MM.1S (cell line): Measurements from ENCODE around the gene YIPF7.

Source experiments
- DNase-seq: peaks from one replicate; pipeline ENCODE4 v3.0.0-alpha.2; 2015
- H2AFZ ChIP-seq: fragments of 300-600 bp; sonication (generic); 2 replicates; pipeline ENCODE4 v1.6.0; 2016; ENCODE audit warnings: antibody characterized with exemption, low read length
- H3F3A ChIP-seq: fragments of 300-600 bp; sonication (generic); 2 replicates; pipeline ENCODE4 v1.6.1; 2016; ENCODE audit warnings: mild to moderate bottlenecking, antibody characterized with exemption, low read length, moderate library complexity, mixed read lengths; ENCODE audit not compliant: insufficient read depth
- H3K27ac ChIP-seq: fragments of 300-600 bp; sonication (generic); 2 replicates; pipeline ENCODE4 v1.5.1; 2016; ENCODE audit warnings: mild to moderate bottlenecking, low read length
- H3K27me3 ChIP-seq: fragments of 300-600 bp; sonication (generic); replicated peaks from 2 replicates; pipeline ENCODE4 v1.6.0; 2016; ENCODE audit warnings: low read length; ENCODE audit not compliant: insufficient read depth
- H3K36me3 ChIP-seq: fragments of 300-600 bp; sonication (generic); replicated peaks from 2 replicates; pipeline ENCODE4 v1.6.1; 2016; ENCODE audit warnings: mild to moderate bottlenecking, low read length, mixed read lengths; ENCODE audit not compliant: insufficient read depth
- H3K4me1 ChIP-seq: fragments of 300-600 bp; sonication (generic); 2 replicates; pipeline ENCODE4 v1.6.1; 2016; ENCODE audit warnings: low read length, mixed read lengths
- H3K4me2 ChIP-seq: fragments of 300-600 bp; sonication (generic); 2 replicates; pipeline ENCODE4 v1.6.0; 2016; ENCODE audit warnings: low read depth, low read length
- H3K4me3 ChIP-seq: fragments of 300-600 bp; sonication (generic); 2 replicates; pipeline ENCODE4 v1.5.1; 2016; ENCODE audit warnings: low read length, mixed read lengths
- H3K79me2 ChIP-seq: fragments of 300-600 bp; sonication (generic); 2 replicates; pipeline ENCODE4 v1.6.1; 2016; ENCODE audit warnings: mixed run types, low read length, mixed read lengths
- H3K9ac ChIP-seq: fragments of 300-600 bp; sonication (generic); 2 replicates; pipeline ENCODE4 v1.6.1; 2016; ENCODE audit warnings: low read length, mixed read lengths
- H3K9me2 ChIP-seq: fragments of 300-600 bp; sonication (generic); replicated peaks from 2 replicates; pipeline ENCODE4 v1.6.1; 2016; ENCODE audit warnings: mild to moderate bottlenecking, low read length, mixed read lengths; ENCODE audit not compliant: insufficient read depth
- H3K9me3 ChIP-seq: fragments of 300-600 bp; sonication (generic); replicated peaks from 2 replicates; pipeline ENCODE4 v1.6.1; 2016; ENCODE audit warnings: mild to moderate bottlenecking, low read length, mixed read lengths; ENCODE audit not compliant: insufficient read depth
- H4K20me1 ChIP-seq: fragments of 300-600 bp; sonication (generic); 2 replicates; pipeline ENCODE4 v1.6.1; 2016; ENCODE audit warnings: mild to moderate bottlenecking, low read length, moderate library complexity, mixed read lengths; ENCODE audit not compliant: insufficient read depth
- EZH2 ChIP-seq: fragments of 300-600 bp; sonication (generic); optimal IDR thresholded peaks from 2 replicates; pipeline ENCODE3; 2017; ENCODE audit warnings: low read depth, mild to moderate bottlenecking, antibody characterized with exemption, low read length, mixed read lengths
- EZH2phosphoT487 ChIP-seq: fragments of 300-600 bp; sonication (generic); IDR thresholded peaks from 2 replicates; pipeline ENCODE4 v1.6.1; 2018; ENCODE audit warnings: antibody characterized with exemption, low read length
- TF ChIP-seq, protein P1 (sequence below): fragments of 300-600 bp; sonication (generic); IDR thresholded peaks from 2 replicates; pipeline ENCODE4 v1.5.1; 2016; ENCODE audit warnings: antibody characterized with exemption, low read length, mixed read lengths

YIPF7 gene

DNA sequence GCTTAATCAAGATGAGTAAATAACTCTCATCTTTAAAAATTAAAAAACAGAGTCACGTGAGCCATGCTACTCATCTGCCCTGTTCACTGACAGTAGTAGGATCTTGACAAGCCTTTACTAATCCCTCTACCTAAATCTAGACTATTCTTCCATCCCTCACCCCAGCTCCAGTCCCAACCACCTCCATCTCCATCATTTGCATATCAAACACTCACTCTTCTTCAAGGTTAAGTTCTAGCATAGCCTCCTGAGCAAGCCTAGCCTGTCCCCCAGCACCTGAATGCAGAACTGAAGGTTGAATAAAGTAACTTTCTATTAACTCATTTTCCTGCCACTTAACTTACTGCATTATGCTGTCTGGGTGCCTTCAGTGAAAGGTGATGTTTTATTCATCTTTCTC, 72.5 kb downstream of the YIPF7 start:
- no peak overlapping the region for H3K9ac ChIP-seq
- no peak overlapping the region for H3K4me3 ChIP-seq
- no peaks in the 10 kb centered on the region for H4K20me1 ChIP-seq
- no peaks in the 10 kb centered on the region for H3K27me3 ChIP-seq
- H3F3A ChIP-seq: no peaks in the 10 kb centered on the region
- no peak for TF ChIP-seq EZH2
- TF ChIP-seq EZH2phosphoT487: no peak
- TF ChIP-seq, protein P1, sequence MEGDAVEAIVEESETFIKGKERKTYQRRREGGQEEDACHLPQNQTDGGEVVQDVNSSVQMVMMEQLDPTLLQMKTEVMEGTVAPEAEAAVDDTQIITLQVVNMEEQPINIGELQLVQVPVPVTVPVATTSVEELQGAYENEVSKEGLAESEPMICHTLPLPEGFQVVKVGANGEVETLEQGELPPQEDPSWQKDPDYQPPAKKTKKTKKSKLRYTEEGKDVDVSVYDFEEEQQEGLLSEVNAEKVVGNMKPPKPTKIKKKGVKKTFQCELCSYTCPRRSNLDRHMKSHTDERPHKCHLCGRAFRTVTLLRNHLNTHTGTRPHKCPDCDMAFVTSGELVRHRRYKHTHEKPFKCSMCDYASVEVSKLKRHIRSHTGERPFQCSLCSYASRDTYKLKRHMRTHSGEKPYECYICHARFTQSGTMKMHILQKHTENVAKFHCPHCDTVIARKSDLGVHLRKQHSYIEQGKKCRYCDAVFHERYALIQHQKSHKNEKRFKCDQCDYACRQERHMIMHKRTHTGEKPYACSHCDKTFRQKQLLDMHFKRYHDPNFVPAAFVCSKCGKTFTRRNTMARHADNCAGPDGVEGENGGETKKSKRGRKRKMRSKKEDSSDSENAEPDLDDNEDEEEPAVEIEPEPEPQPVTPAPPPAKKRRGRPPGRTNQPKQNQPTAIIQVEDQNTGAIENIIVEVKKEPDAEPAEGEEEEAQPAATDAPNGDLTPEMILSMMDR: no peak
- H3K9me2 ChIP-seq: no peaks in the 10 kb centered on the region
- no peaks in the 10 kb centered on the region for H3K36me3 ChIP-seq
- no peaks in the 10 kb centered on the region for H3K79me2 ChIP-seq
- no peak for DNase-seq
- no peak overlapping the region for H2AFZ ChIP-seq
- H3K4me2 ChIP-seq: no peak overlapping the region
- H3K4me1 ChIP-seq: no peaks in the 10 kb centered on the region
- no peak overlapping the region for H3K27ac ChIP-seq
- H3K9me3 ChIP-seq: no peaks in the 10 kb centered on the region
